AG09319 (cell line): ENCODE measurements around the gene SLC35F1.

Experiments
- DNase-seq: peaks from one replicate; pipeline ENCODE4 v3.0.0-alpha.2; 2010; ENCODE audit warnings: low read depth; ENCODE audit errors: extremely low read depth
- TF ChIP-seq, protein P1 (sequence below): IDR thresholded peaks from 2 replicates; pipeline ENCODE4 v1.5.1; 2011; ENCODE audit warnings: low read depth, mild to moderate bottlenecking, inconsistent platforms, low read length, moderate library complexity

The SLC35F1 gene

DNA sequence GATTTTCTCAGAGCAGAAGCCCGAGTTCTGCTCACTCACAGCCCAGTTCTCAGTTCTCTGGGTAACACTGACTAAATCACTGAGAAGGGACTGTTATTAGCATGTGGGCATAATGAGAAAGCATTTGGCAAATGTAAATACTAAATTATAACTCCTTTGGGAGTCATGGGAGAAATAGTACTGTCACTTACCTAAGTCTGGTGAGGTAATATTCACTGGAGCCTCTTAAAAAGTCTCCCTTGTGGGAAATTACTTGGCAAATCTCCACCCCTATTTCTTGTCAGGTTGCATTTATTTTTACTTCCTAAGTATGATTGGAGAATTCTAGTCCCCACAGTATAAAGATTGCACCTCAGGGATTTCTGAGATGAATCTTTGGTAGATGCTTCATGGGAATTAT is 254.3 kb downstream of the SLC35F1 start:
- TF ChIP-seq, protein P1, sequence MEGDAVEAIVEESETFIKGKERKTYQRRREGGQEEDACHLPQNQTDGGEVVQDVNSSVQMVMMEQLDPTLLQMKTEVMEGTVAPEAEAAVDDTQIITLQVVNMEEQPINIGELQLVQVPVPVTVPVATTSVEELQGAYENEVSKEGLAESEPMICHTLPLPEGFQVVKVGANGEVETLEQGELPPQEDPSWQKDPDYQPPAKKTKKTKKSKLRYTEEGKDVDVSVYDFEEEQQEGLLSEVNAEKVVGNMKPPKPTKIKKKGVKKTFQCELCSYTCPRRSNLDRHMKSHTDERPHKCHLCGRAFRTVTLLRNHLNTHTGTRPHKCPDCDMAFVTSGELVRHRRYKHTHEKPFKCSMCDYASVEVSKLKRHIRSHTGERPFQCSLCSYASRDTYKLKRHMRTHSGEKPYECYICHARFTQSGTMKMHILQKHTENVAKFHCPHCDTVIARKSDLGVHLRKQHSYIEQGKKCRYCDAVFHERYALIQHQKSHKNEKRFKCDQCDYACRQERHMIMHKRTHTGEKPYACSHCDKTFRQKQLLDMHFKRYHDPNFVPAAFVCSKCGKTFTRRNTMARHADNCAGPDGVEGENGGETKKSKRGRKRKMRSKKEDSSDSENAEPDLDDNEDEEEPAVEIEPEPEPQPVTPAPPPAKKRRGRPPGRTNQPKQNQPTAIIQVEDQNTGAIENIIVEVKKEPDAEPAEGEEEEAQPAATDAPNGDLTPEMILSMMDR = no peak
- no peak for DNase-seq

DNA sequence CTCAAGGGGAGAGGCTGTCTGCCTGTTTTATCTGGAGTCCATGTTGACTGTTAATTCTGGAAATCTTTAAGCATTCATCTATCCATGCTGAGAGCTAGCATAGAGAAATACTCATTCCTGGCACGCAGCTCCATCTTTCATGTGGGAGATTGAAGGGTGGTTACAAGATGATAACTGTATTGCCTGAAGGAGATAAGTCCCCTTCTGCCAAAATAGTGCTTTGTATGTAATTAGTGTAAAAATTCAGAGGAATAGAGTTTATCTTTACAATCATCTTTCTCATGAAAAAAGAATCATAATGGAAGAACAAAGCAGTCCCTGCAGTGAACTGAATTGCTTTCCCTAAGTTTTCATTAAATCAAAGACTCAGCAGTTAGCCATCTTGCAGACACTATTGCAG is 256.5 kb downstream of the SLC35F1 start:
- TF ChIP-seq, protein P1 = no peak
- DNase-seq = no peak

DNA sequence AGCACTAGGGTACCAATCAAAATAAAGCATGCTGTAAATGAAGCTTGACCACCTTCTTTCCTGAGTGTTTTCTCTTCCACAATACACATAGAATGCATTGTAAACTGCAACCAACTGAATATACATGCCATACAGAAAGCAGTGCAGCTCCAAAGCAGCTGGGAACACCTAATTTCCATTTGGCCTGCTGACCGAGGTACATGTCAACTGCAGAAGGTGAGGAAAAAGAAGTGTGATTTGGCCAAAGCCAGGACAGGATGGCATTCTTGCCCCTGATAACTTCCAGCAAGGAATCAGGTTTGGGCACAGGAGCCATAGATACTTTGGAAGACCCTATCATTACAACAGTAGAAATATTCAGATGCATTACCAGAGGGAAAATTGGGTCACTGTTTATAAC is 258.4 kb downstream of the SLC35F1 start:
- DNase-seq = no peak
- TF ChIP-seq, protein P1 = no peak

DNA sequence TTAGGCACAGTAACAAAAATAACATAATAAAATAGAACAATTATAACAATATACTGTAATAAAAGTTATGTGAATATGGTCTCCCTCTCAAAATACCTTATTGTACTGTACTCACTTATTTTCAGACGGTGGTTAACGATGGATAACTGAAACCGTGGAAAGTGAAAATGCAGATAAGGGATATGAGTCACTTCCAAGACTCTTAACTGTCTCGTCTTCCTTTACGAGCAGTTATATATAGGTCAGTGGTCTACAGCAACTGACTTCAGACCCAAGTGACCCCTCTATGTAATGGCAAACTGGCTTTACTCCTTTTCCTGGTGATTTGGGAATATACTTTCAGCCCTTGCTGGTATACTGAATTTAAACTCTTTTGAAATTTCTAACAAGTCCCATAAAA is 261.4 kb downstream of the SLC35F1 start:
- TF ChIP-seq, protein P1 = no peak
- no peak for DNase-seq

DNA sequence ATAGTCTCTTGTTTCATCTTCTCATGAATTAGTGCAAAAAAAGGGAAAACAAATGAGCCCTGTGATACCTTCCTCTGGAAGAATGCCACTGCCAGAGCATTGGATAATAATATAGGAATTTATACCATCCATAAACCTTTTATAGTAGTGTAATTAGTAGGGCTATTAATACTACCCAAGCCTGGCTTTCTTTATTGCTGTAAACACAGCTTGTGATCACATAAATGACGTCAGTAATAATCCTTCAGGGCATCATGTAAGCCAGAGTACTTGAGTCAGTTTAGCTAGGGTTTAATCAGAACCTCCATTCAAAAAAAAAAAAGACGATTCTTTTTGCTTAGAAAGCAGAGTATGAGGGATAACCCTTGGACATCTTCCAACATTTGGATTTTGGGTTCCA is 264.8 kb downstream of the SLC35F1 start:
- DNase-seq = no peak

DNA sequence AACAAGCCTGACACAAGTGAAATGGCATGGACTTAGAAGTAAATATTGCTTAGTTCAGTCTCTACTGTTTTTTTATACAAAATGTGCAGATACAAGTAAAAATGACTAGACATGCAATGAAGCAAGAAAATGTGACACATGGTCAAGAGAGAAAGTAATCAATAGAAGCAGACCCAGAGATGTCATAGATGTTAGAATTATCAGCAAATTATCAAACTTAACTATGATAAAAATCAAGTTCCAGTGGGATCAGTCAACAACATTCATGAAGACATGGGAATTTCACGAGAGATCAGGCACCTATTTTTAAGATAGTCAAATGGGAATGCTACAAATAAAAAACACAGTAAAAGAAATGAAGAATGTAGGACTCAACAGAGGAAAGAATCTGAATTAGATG is 267.0 kb downstream of the SLC35F1 start:
- TF ChIP-seq, protein P1 = no peak
- DNase-seq = no peak

More for the DNA sequence above, 264.8 kb downstream of the SLC35F1 start:
- TF ChIP-seq, protein P1 = no peak

DNA sequence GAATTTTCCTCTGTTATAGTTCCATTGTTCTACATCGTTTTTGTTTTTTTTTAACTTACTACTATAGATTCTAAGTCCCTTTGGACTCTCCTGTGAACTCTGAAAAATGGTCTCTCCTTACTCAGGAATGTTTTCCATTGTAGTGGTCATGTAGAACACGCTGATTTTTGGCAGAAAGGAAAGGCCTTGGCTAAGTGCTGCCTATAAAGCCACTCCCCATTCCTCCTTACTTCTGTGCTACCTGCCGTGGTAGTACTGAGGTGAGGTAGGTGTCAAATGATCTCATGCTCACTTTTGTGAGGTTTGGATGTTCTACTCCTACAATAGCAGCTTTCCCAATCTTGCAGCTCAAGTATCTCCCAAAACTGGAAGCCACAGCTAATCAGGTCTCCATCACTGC is 270.7 kb downstream of the SLC35F1 start:
- no peak for DNase-seq
- TF ChIP-seq, protein P1 = no peak
